SU-DHL-6 (cell line): Measurements from ENCODE around the gene APOBR.
A peak's percentile ranks its signal among the peaks of the same experiment; 100 is the strongest.

Experiments used
- H2AFZ ChIP-seq: fragments of 200-600 bp; sonication (generic); 2 replicates; pipeline ENCODE4 v1.6.1; 2014; ENCODE audit warnings: low read depth, mild to moderate bottlenecking, moderate library complexity, mixed read lengths, antibody characterized with exemption, low read length; ENCODE audit not compliant: severe bottlenecking
- H3F3A ChIP-seq: fragments of 200-600 bp; shearing (Covaris generic); 2 replicates; pipeline ENCODE4 v1.6.0; 2016; ENCODE audit warnings: antibody characterized with exemption, mild to moderate bottlenecking; ENCODE audit not compliant: insufficient read depth
- H3K27ac ChIP-seq: fragments of 200-600 bp; sonication (generic); 2 replicates; pipeline ENCODE4 v1.5.1; 2016; ENCODE audit warnings: low read depth, mild to moderate bottlenecking, low read length, moderate library complexity, mixed read lengths
- H3K27me3 ChIP-seq: fragments of 200-600 bp; sonication (generic), shearing (Covaris generic); 2 replicates; pipeline ENCODE4 v1.6.0; 2014; ENCODE audit warnings: mild to moderate bottlenecking, low read length
- H3K36me3 ChIP-seq: fragments of 200-600 bp; sonication (generic); 2 replicates; pipeline ENCODE4 v1.6.1; 2014; ENCODE audit warnings: mild to moderate bottlenecking, low read length, mixed read lengths
- H3K4me2 ChIP-seq: fragments of 300-600, 200-600 bp; shearing (Covaris generic), sonication (generic); 2 replicates; pipeline ENCODE4 v1.6.0; 2014; ENCODE audit warnings: low read length, low read depth, mild to moderate bottlenecking; ENCODE audit not compliant: poor library complexity, severe bottlenecking
- H3K4me3 ChIP-seq: fragments of 200-600 bp; sonication (generic); 2 replicates; pipeline ENCODE4 v1.5.1; 2014; ENCODE audit warnings: antibody characterized with exemption, low read length, mild to moderate bottlenecking, mixed read lengths; ENCODE audit not compliant: insufficient read depth, poor library complexity, severe bottlenecking
- H3K79me2 ChIP-seq: fragments of 200-600 bp; sonication (generic); 2 replicates; pipeline ENCODE4 v1.6.1; 2014; ENCODE audit warnings: mild to moderate bottlenecking, low read length, moderate library complexity; ENCODE audit not compliant: insufficient read depth
- H3K9ac ChIP-seq: fragments of 200-600 bp; sonication (generic); 2 replicates; pipeline ENCODE4 v1.7.0; 2014; ENCODE audit warnings: mild to moderate bottlenecking, low read length
- H3K9me2 ChIP-seq: fragments of 200-600 bp; sonication (generic); replicated peaks from 2 replicates; pipeline ENCODE4 v1.6.1; 2014; ENCODE audit warnings: low read length; ENCODE audit not compliant: insufficient read depth
- H3K9me3 ChIP-seq: fragments of 200-600 bp; sonication (generic); 2 replicates; pipeline ENCODE4 v1.6.1; 2014; ENCODE audit warnings: low read length, mixed read lengths; ENCODE audit not compliant: insufficient read depth
- H4K20me1 ChIP-seq: fragments of 200-600 bp; sonication (generic); 2 replicates; pipeline ENCODE4 v1.6.1; 2014; ENCODE audit warnings: low read depth, mild to moderate bottlenecking, antibody characterized with exemption, low read length, moderate library complexity, mixed read lengths
- CTCF ChIP-seq: fragments of 200-600 bp; sonication (generic); IDR thresholded peaks from one replicate; pipeline ENCODE4 v1.5.1; 2017; ENCODE audit warnings: antibody characterized with exemption, mild to moderate bottlenecking, low read length, moderate library complexity; ENCODE audit not compliant: insufficient read depth, poor library complexity, severe bottlenecking
- EZH2phosphoT487 ChIP-seq: fragments of 200-600 bp; sonication (generic), shearing (Covaris generic); conservative IDR thresholded peaks from 2 replicates; pipeline ENCODE4 v1.6.1; 2018; ENCODE audit warnings: mild to moderate bottlenecking, antibody characterized with exemption, low read length, moderate library complexity, mixed read lengths

The APOBR gene

DNA sequence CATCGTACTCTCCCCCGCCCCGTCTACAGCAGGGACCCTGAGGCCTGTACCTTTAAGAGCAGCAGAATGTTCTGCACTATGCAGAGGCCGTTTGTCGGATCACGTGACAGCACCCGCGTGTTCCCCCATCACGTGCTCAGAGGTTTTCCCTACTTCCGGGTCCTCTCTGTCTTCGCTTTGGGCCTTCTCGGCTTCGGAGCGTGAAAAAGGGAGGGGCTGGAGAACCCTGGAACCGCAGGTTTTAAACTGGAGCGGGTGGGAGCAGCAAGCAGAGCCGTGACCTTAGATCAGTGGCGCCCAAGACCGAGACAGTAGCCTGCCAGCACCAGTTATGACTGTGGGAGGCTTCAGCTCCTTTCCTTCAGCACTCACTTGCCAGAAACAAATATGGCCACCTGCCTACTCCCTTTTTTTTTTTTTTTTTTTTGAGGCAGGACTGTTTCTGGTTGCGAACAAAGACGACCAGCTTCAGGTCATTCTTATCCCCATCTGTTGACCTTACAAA lies 2.4 kb upstream of the APOBR start, which contains the start of gene CLN3:
TSS of gene CLN3 (minus strand) at position 105 of the 505 bp plus-strand sequence. CDS start 315 bp downstream, outside the sequence.
- Histone ChIP-seq H3K27me3 (no peaks in the 10 kb centered on the region), H3K9me2 (no peaks in the 10 kb centered on the region), H3K27ac (peak within 1 kb of the TSS; percentile 83), H3K4me3 (peak within 1 kb of the TSS; percentile 96), H3K9ac (peak within 1 kb of the TSS; percentile 89), H3K4me2 (peak within 1 kb of the TSS; percentile 70), H3K79me2 (peaks cover 4% of the 10 kb centered on the region; the same call in 1 of the 2 replicates), H2AFZ (peak within 1 kb of the TSS; percentile 91), H4K20me1 (no peaks in the 10 kb centered on the region), H3K9me3 (no peaks in the 10 kb centered on the region), H3K36me3 (no peaks in the 10 kb centered on the region), H3F3A (0 out of 2 replicates have a peak, but pooled peaks cover 7% of the 10 kb centered on the region)
- TF ChIP-seq CTCF (no peak), EZH2phosphoT487 (no peak)

- Histone ChIP-seq H3K4me3 (peak overlapping the region; percentile 96), H3K9me2 (no peaks in the 10 kb centered on the region), H3K79me2 (peaks cover 4% of the 10 kb centered on the region; the same call in 1 of the 2 replicates), H2AFZ (peak overlapping the region; percentile 91), H3K27ac (peak overlapping the region; percentile 83), H4K20me1 (no peaks in the 10 kb centered on the region), H3F3A (0 out of 2 replicates have a peak, but pooled peaks cover 7% of the 10 kb centered on the region), H3K9ac (peak overlapping the region; percentile 89), H3K36me3 (no peaks in the 10 kb centered on the region), H3K9me3 (no peaks in the 10 kb centered on the region), H3K4me2 (peak overlapping the region; percentile 70), H3K27me3 (no peaks in the 10 kb centered on the region)
- no peak for TF ChIP-seq EZH2phosphoT487
- no peak for TF ChIP-seq CTCF
Measured at GRCh38 chr16:28492511-28492910, 1.9 kb upstream of the APOBR start.

DNA sequence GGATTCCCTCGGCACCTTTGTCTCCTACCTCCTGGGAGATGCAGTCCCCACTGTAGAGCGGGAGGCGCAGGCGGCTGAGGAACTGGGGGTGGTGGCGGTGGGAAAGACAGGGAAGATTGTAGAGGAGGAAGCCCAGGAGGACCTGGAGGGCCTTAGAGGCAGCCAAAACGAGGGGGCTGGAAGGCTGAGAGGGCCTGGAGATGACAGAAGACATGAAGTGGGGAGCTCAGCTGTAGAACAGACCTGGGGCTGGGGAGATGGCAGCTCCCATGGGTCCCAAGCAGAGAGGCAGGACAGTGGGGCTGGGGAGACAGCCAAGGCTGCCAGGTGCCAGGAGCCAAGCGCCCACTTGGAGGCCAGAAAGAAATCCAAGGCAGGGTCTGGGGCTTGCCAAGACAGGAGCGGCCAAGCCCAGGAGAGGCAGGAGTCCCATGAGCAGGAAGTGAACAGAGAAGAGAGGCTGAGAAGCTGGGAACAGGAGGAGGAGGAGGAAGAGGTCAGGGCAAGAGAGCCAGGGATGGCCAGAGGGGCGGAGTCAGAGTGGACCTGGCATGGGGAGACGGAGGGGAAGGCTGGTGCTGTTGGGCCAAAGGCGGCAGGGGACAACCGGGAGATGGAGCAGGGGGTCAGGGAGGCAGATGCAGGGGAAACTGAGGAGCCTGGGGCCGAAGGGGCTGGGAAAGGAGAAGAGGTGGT lies 803 bp downstream of the APOBR start:
- Histone ChIP-seq H4K20me1 (no peaks in the 10 kb centered on the region), H3K9me3 (no peaks in the 10 kb centered on the region), H3K27me3 (no peaks in the 10 kb centered on the region), H3K36me3 (no peaks in the 10 kb centered on the region), H3K4me2 (no peak overlapping the region), H3K4me3 (no peak overlapping the region), H3K9me2 (no peaks in the 10 kb centered on the region), H2AFZ (no peak overlapping the region), H3K27ac (no peak overlapping the region), H3K79me2 (peaks cover 4% of the 10 kb centered on the region; the same call in 1 of the 2 replicates), H3K9ac (no peak overlapping the region), H3F3A (0 out of 2 replicates have a peak, but pooled peaks cover 7% of the 10 kb centered on the region)
- TF ChIP-seq CTCF (no peak), EZH2phosphoT487 (no peak)
